Ascending aorta (tissue), 2 donors: ENCODE data around the gene GANC. TPM values are rescaled to one million over a fixed set of nuclear protein-coding genes. Genes with fewer than 3 reads are reported as not detected.

ENCODE experiments used
- DNase-seq, 2 donors: peaks; one replicate each; pipeline ENCODE4 v3.0.0-alpha.2; 2019; ENCODE audit warnings: low spot score in 2 of 2
- H3K27ac ChIP-seq, 2 donors: fragments of 200-600 bp; sonication (generic); one replicate each; pipeline ENCODE4 v1.5.1; 2016 to 2017; ENCODE audit warnings: mild to moderate bottlenecking in 1 of 2
- H3K27me3 ChIP-seq: fragments of 200-600 bp; sonication (generic); one replicate; pipeline ENCODE4 v1.5.1; 2017
- H3K36me3 ChIP-seq, 2 donors: fragments of 200-600 bp; sonication (generic); one replicate each; pipeline ENCODE4 v1.5.1; 2016
- H3K4me1 ChIP-seq, 2 donors: fragments of 200-600 bp; sonication (generic); one replicate each; pipeline ENCODE4 v1.5.1; 2016 to 2017; ENCODE audit warnings: mild to moderate bottlenecking in 1 of 2
- H3K4me3 ChIP-seq, 2 donors: fragments of 200-600 bp; sonication (generic); one replicate each; pipeline ENCODE4 v1.5.1; 2016 to 2017; ENCODE audit warnings: mild to moderate bottlenecking in 1 of 2
- H3K9me3 ChIP-seq, 2 donors: fragments of 200-600 bp; sonication (generic); one replicate each; pipeline ENCODE4 v1.5.1; 2016
- CTCF ChIP-seq, 3 experiments: fragments of 200-600 bp in 2 of 3; fragments of 450-650 bp in 1 of 3; sonication (generic) in 2 of 3; IDR thresholded peaks; one replicate each; pipeline ENCODE4 v1.5.1; 2016 to 2019; ENCODE audit warnings: antibody characterized with exemption in 3 of 3, mild to moderate bottlenecking in 1 of 3, moderate library complexity in 1 of 3
- intact Hi-C: fragments of 100-400 bp; cut with DNase I; formaldehyde crosslinking; loops from one replicate; pipeline ENCODE4 v1.15.1; 2023
- total RNA-seq: library from RNA; depleted of rRNA; stranded (reverse); fragments of >200 nt; gene quantifications from one replicate; pipeline ENCODE4 v1.1.0, GENCODE V29; 2016

Gene GANC
- total RNA-seq, 1 donor from 2014 or later: 22.9 TPM

- intact Hi-C loops: no loop called here
- H3K4me3 ChIP-seq: no peak overlapping the region
- no peaks in the 10 kb centered on the region for H3K4me1 ChIP-seq
- DNase-seq: no peak
- H3K36me3 ChIP-seq: peaks cover 41 to 54% of the 10 kb centered on the region in 2 donors
- no peak overlapping the region for H3K27ac ChIP-seq
- H3K27me3 ChIP-seq: no peaks in the 10 kb centered on the region
- no peaks in the 10 kb centered on the region for H3K9me3 ChIP-seq
- TF ChIP-seq CTCF (IDR thresholded peaks at IDR 0.05): no peak
These were observed 76.2 kb downstream of the GANC start for GRCh38 chr15:42349186-42349585.

GRCh38 chr15:42352401-42352800, 79.4 kb downstream of the GANC start:
- Histone ChIP-seq H3K9me3 (no peaks in the 10 kb centered on the region), H3K4me3 (no peak overlapping the region), H3K27me3 (no peaks in the 10 kb centered on the region), H3K27ac (no peak overlapping the region), H3K4me1 (no peaks in the 10 kb centered on the region), H3K36me3 (peaks cover 33 to 44% of the 10 kb centered on the region in 2 donors)
- DNase-seq: no peak
- no peak for TF ChIP-seq CTCF (IDR thresholded peaks at IDR 0.05)
- intact Hi-C loops: no loop called here

GRCh38 chr15:42353061-42353460, 80.1 kb downstream of the GANC start:
- no peaks in the 10 kb centered on the region for H3K27me3 ChIP-seq
- no peak for DNase-seq
- no peaks in the 10 kb centered on the region for H3K4me1 ChIP-seq
- intact Hi-C loops: no loop called here
- H3K9me3 ChIP-seq: no peaks in the 10 kb centered on the region
- no peak overlapping the region for H3K27ac ChIP-seq
- peaks cover 33 to 42% of the 10 kb centered on the region in 2 donors for H3K36me3 ChIP-seq
- no peak overlapping the region for H3K4me3 ChIP-seq
- no peak for TF ChIP-seq CTCF (IDR thresholded peaks at IDR 0.05)

- Histone ChIP-seq H3K27ac (no peak overlapping the region), H3K27me3 (no peaks in the 10 kb centered on the region), H3K4me3 (no peak overlapping the region), H3K36me3 (peaks cover 25 to 29% of the 10 kb centered on the region in 2 donors), H3K9me3 (no peaks in the 10 kb centered on the region), H3K4me1 (no peaks in the 10 kb centered on the region)
- TF ChIP-seq CTCF (IDR thresholded peaks at IDR 0.05): no peak
- no peak for DNase-seq
- intact Hi-C loops: no loop called here
These were observed 81.8 kb downstream of the GANC start for GRCh38 chr15:42354824-42355223.

- no peak for DNase-seq
- Histone ChIP-seq H3K27ac (no peak overlapping the region), H3K27me3 (no peaks in the 10 kb centered on the region), H3K4me3 (no peak overlapping the region), H3K9me3 (no peaks in the 10 kb centered on the region), H3K36me3 (peaks cover 24 to 29% of the 10 kb centered on the region in 2 donors), H3K4me1 (no peaks in the 10 kb centered on the region)
- no peak for TF ChIP-seq CTCF (IDR thresholded peaks at IDR 0.05)
- intact Hi-C loops: no loop called here
These were observed 82.3 kb downstream of the GANC start for GRCh38 chr15:42355291-42355690.

- no peak for TF ChIP-seq CTCF (IDR thresholded peaks at IDR 0.05)
- Histone ChIP-seq H3K4me3 (no peak overlapping the region), H3K27me3 (no peaks in the 10 kb centered on the region), H3K36me3 (peaks cover 11 to 21% of the 10 kb centered on the region in 2 donors), H3K4me1 (no peaks in the 10 kb centered on the region), H3K27ac (no peak overlapping the region), H3K9me3 (no peaks in the 10 kb centered on the region)
- intact Hi-C loops: no loop called here
- no peak for DNase-seq
These were observed 83.8 kb downstream of the GANC start for GRCh38 chr15:42356851-42357250.
